GM12892 (cell line): Measurements from ENCODE around the gene KBTBD13.
"Not testable (repeated sequence)": the region's sequence is repeated elsewhere in the genome, so short reads cannot be mapped to it uniquely, and the experiment has no call there.

Source experiments
- DNase-seq: peaks from one replicate; pipeline ENCODE4 v3.0.0; 2011; ENCODE audit not compliant: insufficient read length
- FAIRE-seq: peaks from 2 replicates; lab custom pipeline; 2011; peaks lifted over from hg19 to GRCh38; lab: Jason Lieb, UNC
- POLR2A ChIP-seq: IDR thresholded peaks from 2 replicates; pipeline ENCODE4 v1.6.1; 2011; ENCODE audit warnings: low read depth, low read length, control low read depth
- POLR2AphosphoS5 ChIP-seq: IDR thresholded peaks from 2 replicates; pipeline ENCODE4 v1.6.1; 2011; ENCODE audit warnings: low read depth, low read length, control low read depth
- TAF1 ChIP-seq: IDR thresholded peaks from 2 replicates; pipeline ENCODE4 v1.6.1; 2011; ENCODE audit warnings: low read depth, mild to moderate bottlenecking, control low read depth, low read length, borderline replicate concordance

KBTBD13 gene

GRCh38 chr15:65038836-65039235 lies 37.7 kb upstream of the KBTBD13 start:
- FAIRE-seq, result no peak
- DNase-seq, result no peak
- no peak for TF ChIP-seq POLR2AphosphoS5
- TF ChIP-seq POLR2A, result no peak
- no peak for TF ChIP-seq TAF1

- TF ChIP-seq TAF1 (no peak), POLR2AphosphoS5 (no peak), POLR2A (no peak)
- DNase-seq (no peak), FAIRE-seq (no peak)
Measured at GRCh38 chr15:65040461-65040860, 36.1 kb upstream of the KBTBD13 start.

- FAIRE-seq, result no peak
- TF ChIP-seq TAF1 (no peak), POLR2AphosphoS5 (no peak), POLR2A (no peak)
- DNase-seq, result no peak
Measured at GRCh38 chr15:65041787-65042186, 34.8 kb upstream of the KBTBD13 start.

GRCh38 chr15:65042776-65043327 lies 33.7 kb upstream of the KBTBD13 start:
- no peak for DNase-seq
- TF ChIP-seq TAF1 (no peak), POLR2AphosphoS5 (no peak), POLR2A (no peak)
- no peak for FAIRE-seq

- not testable (repeated sequence) for FAIRE-seq, DNase-seq
Measured at GRCh38 chr15:65044218-65044617, 32.3 kb upstream of the KBTBD13 start.

- DNase-seq (no peak), FAIRE-seq (no peak)
- TF ChIP-seq POLR2AphosphoS5 (no peak), TAF1 (no peak), POLR2A (no peak)
Measured at GRCh38 chr15:65044724-65045481, 31.6 kb upstream of the KBTBD13 start, which contains the start of gene SLC51B. SLC51B (plus strand) TSS chr15:65045387; CDS start chr15:65050005, 4,618 bp downstream.

- no peak for DNase-seq
- no peak for FAIRE-seq
- no peak for TF ChIP-seq POLR2AphosphoS5
- TF ChIP-seq TAF1, result no peak
- no peak for TF ChIP-seq POLR2A
Measured at GRCh38 chr15:65048241-65048640, 28.3 kb upstream of the KBTBD13 start.

GRCh38 chr15:65049418-65049840 lies 27.1 kb upstream of the KBTBD13 start:
- TF ChIP-seq POLR2AphosphoS5 (no peak), POLR2A (no peak), TAF1 (no peak)
- DNase-seq (peak; percentile 92), FAIRE-seq (peak; percentile 95)

- TF ChIP-seq POLR2A, result no peak
- TF ChIP-seq POLR2AphosphoS5, result no peak
- TF ChIP-seq TAF1, result no peak
- FAIRE-seq, result no peak
- DNase-seq, result no peak
Measured at GRCh38 chr15:65050270-65050669, 26.3 kb upstream of the KBTBD13 start.

GRCh38 chr15:65051266-65051665 lies 25.3 kb upstream of the KBTBD13 start:
- no peak for FAIRE-seq
- no peak for TF ChIP-seq POLR2AphosphoS5
- TF ChIP-seq POLR2A, result no peak
- no peak for TF ChIP-seq TAF1
- no peak for DNase-seq

- no peak for FAIRE-seq
- no peak for DNase-seq
- no peak for TF ChIP-seq POLR2AphosphoS5
- no peak for TF ChIP-seq TAF1
- TF ChIP-seq POLR2A, result no peak
Measured at GRCh38 chr15:65052956-65053355, 23.6 kb upstream of the KBTBD13 start.
